T-helper 1 cell treated with Interleukin-12 subunit alpha and Interleukin-12 subunit beta and Interleukin-4 antibody, amounts not matched to agents 30 ng/mL and 1 ng/mL, for 36 hours (primary cell): Measurements from ENCODE around the gene PITRM1. TPM values are rescaled to one million over a fixed set of nuclear protein-coding genes. Genes with fewer than 3 reads are reported as not detected.

Experiments
- intact Hi-C: fragments of 100-400 bp; cut with micrococcal nuclease; formaldehyde crosslinking; loops from one replicate; pipeline ENCODE4 v1.15.1; 2024
- total RNA-seq: library from RNA; stranded (reverse); gene quantifications from 2 replicates; pipeline ENCODE4 v1.2.3, GENCODE V29; 2022

The PITRM1 gene
- total RNA-seq, 1 donor from 2014 or later = 54.9 TPM

- intact Hi-C loops = no loop called here
Measured at GRCh38 chr10:3104251-3104918, 68.2 kb downstream of the PITRM1 start.

- intact Hi-C loops = no loop called here
Measured at GRCh38 chr10:3103646-3104045, 68.9 kb downstream of the PITRM1 start.

- intact Hi-C loops = no loop called here
Measured at GRCh38 chr10:3102720-3103427, 69.7 kb downstream of the PITRM1 start.

- intact Hi-C loops = no loop called here
Measured at GRCh38 chr10:3100856-3101640, 71.5 kb downstream of the PITRM1 start.

- intact Hi-C loops = no loop called here
Measured at GRCh38 chr10:3100093-3100792, 72.3 kb downstream of the PITRM1 start.

- intact Hi-C loops = loop anchor here (10.0 kb wide), 1 partner anchor 675 kb away; no protein-coding TSS in a partner anchor
Measured at GRCh38 chr10:3099291-3100092, 73.1 kb downstream of the PITRM1 start.

GRCh38 chr10:3098689-3099088, 73.9 kb downstream of the PITRM1 start:
- intact Hi-C loops = loop anchor here (10.0 kb wide), 1 partner anchor 676 kb away; no protein-coding TSS in a partner anchor

GRCh38 chr10:3097160-3097559, 75.4 kb downstream of the PITRM1 start:
- intact Hi-C loops = loop anchor here (10.0 kb wide), 1 partner anchor 678 kb away; no protein-coding TSS in a partner anchor

GRCh38 chr10:3096149-3096548, 76.4 kb downstream of the PITRM1 start:
- intact Hi-C loops = loop anchor here (10.0 kb wide), 1 partner anchor 679 kb away; no protein-coding TSS in a partner anchor

GRCh38 chr10:3095373-3096139, 77.0 kb downstream of the PITRM1 start:
- intact Hi-C loops = loop anchor here (1.0 to 10.0 kb wide), 4 partner anchors 27 to 679 kb away; partner anchors contain the start of gene PITRM1

- intact Hi-C loops = loop anchor here (1.0 to 10.0 kb wide), 4 partner anchors 26 to 680 kb away; partner anchors contain the start of gene PITRM1
Measured at GRCh38 chr10:3094609-3095036, 78.0 kb downstream of the PITRM1 start.

GRCh38 chr10:3093996-3094395, 78.6 kb downstream of the PITRM1 start:
- intact Hi-C loops = loop anchor here (10.0 kb wide), 1 partner anchor 681 kb away; no protein-coding TSS in a partner anchor

GRCh38 chr10:3091921-3092320, 80.7 kb downstream of the PITRM1 start:
- intact Hi-C loops = loop anchor here (10.0 kb wide), 1 partner anchor 683 kb away; no protein-coding TSS in a partner anchor

- intact Hi-C loops = loop anchor here (10.0 kb wide), 1 partner anchor 684 kb away; no protein-coding TSS in a partner anchor
Measured at GRCh38 chr10:3090914-3091787, 81.4 kb downstream of the PITRM1 start.

- intact Hi-C loops = loop anchor here (10.0 kb wide), 1 partner anchor 684 kb away; no protein-coding TSS in a partner anchor
Measured at GRCh38 chr10:3090388-3090787, 82.2 kb downstream of the PITRM1 start.
